Activated CD4-positive, alpha-beta memory T cell treated with anti-CD3 and anti-CD28 coated beads for 36 hours (primary cell): ENCODE data around the gene NADSYN1. TPM values are rescaled to one million over a fixed set of nuclear protein-coding genes. Genes with fewer than 3 reads are reported as not detected.

Experiments
- CTCF ChIA-PET: fragments of 350-600 bp; sonication (Branson Sonifier 250); formaldehyde crosslinking; loops from one replicate; lab custom pipeline; 2021; ENCODE audit warnings: antibody characterized with exemption, inconsistent platforms; lab: Charles Lee
- POLR2A ChIA-PET: fragments of 350-600 bp; sonication (Branson Sonifier 250); formaldehyde crosslinking; loops from one replicate; lab custom pipeline; 2021; ENCODE audit warnings: antibody characterized with exemption; lab: Charles Lee
- DNase-seq: peaks from one replicate; pipeline ENCODE4 v3.0.0-alpha.2; 2020
- H3K27ac Mint-ChIP-seq: one replicate; pipeline ENCODE4 v1.8.0; 2021; ENCODE audit warnings: mixed read lengths
- H3K27me3 Mint-ChIP-seq: one replicate; pipeline ENCODE4 v1.8.0; 2021; ENCODE audit warnings: mixed read lengths
- H3K36me3 Mint-ChIP-seq: one replicate; pipeline ENCODE4 v1.8.0; 2021; ENCODE audit warnings: mixed read lengths
- H3K4me1 Mint-ChIP-seq: one replicate; pipeline ENCODE4 v1.8.0; 2021; ENCODE audit warnings: low read depth, mixed read lengths
- H3K4me3 Mint-ChIP-seq: one replicate; pipeline ENCODE4 v1.8.0; 2021; ENCODE audit warnings: mild to moderate bottlenecking, mixed read lengths
- H3K9me3 Mint-ChIP-seq: one replicate; pipeline ENCODE4 v1.8.0; 2021; ENCODE audit warnings: mixed read lengths
- intact Hi-C: fragments of 100-400 bp; cut with micrococcal nuclease; formaldehyde crosslinking; loops from one replicate; pipeline ENCODE4 v1.15.1; 2023
- total RNA-seq, 2 experiments: library from RNA; stranded (reverse); gene quantifications; one replicate each; pipeline ENCODE4 v1.2.3, GENCODE V29; 2021

Gene NADSYN1
- total RNA-seq, 2 experiments from 2014 or later = 85.0 to 91.9 TPM

GRCh38 chr11:71491940-71492339, 38.9 kb downstream of the NADSYN1 start:
- no peak for DNase-seq
- POLR2A ChIA-PET = no interaction called here

GRCh38 chr11:71495286-71496230, 42.6 kb downstream of the NADSYN1 start:
- Mint-ChIP-seq H3K36me3 (peaks cover 71% of the 10 kb centered on the region), H3K27ac (no peak overlapping the region)

More at GRCh38 chr11:71491940-71492339, 38.9 kb downstream of the NADSYN1 start:
- Mint-ChIP-seq H3K36me3 (peaks cover 55% of the 10 kb centered on the region), H3K27ac (no peak overlapping the region), H3K9me3 (no peaks in the 10 kb centered on the region), H3K4me3 (no peak overlapping the region), H3K4me1 (peaks cover 25% of the 10 kb centered on the region), H3K27me3 (no peaks in the 10 kb centered on the region)
- intact Hi-C loops = no loop called here
- CTCF ChIA-PET = no interaction called here

GRCh38 chr11:71496421-71496820, 43.4 kb downstream of the NADSYN1 start:
- H3K36me3 Mint-ChIP-seq = peaks cover 69% of the 10 kb centered on the region
- H3K27ac Mint-ChIP-seq = no peak overlapping the region
- H3K4me3 Mint-ChIP-seq = no peak overlapping the region
- intact Hi-C loops = no loop called here
- no peaks in the 10 kb centered on the region for H3K4me1 Mint-ChIP-seq
- no peaks in the 10 kb centered on the region for H3K9me3 Mint-ChIP-seq
- no peak for DNase-seq
- ChIA-PET CTCF (no interaction called here), POLR2A (no interaction called here)
- no peaks in the 10 kb centered on the region for H3K27me3 Mint-ChIP-seq

More at GRCh38 chr11:71495286-71496230, 42.6 kb downstream of the NADSYN1 start:
- intact Hi-C loops = no loop called here
- no peak overlapping the region for H3K4me3 Mint-ChIP-seq
- H3K9me3 Mint-ChIP-seq = no peaks in the 10 kb centered on the region
- POLR2A ChIA-PET = no interaction called here
- CTCF ChIA-PET = no interaction called here
- H3K4me1 Mint-ChIP-seq = no peaks in the 10 kb centered on the region
- no peaks in the 10 kb centered on the region for H3K27me3 Mint-ChIP-seq
- DNase-seq = no peak

GRCh38 chr11:71498091-71498490, 45.1 kb downstream of the NADSYN1 start:
- no peak for DNase-seq
- peaks cover 64% of the 10 kb centered on the region for H3K36me3 Mint-ChIP-seq
- ChIA-PET CTCF (no interaction called here), POLR2A (no interaction called here)
- no peaks in the 10 kb centered on the region for H3K4me1 Mint-ChIP-seq
- H3K27ac Mint-ChIP-seq = no peak overlapping the region
- no peak overlapping the region for H3K4me3 Mint-ChIP-seq
- no peaks in the 10 kb centered on the region for H3K27me3 Mint-ChIP-seq
- intact Hi-C loops = no loop called here
- no peaks in the 10 kb centered on the region for H3K9me3 Mint-ChIP-seq

GRCh38 chr11:71499125-71499524, 46.1 kb downstream of the NADSYN1 start:
- DNase-seq = no peak
- no peak overlapping the region for H3K27ac Mint-ChIP-seq
- ChIA-PET POLR2A (interaction anchor here (1.4 kb wide), 1 partner anchor 10 kb away, joined by 3 read pairs; no protein-coding TSS in a partner anchor), CTCF (no interaction called here)
- H3K4me1 Mint-ChIP-seq = no peaks in the 10 kb centered on the region
- no peak overlapping the region for H3K4me3 Mint-ChIP-seq
- intact Hi-C loops = no loop called here
- H3K9me3 Mint-ChIP-seq = no peaks in the 10 kb centered on the region
- no peaks in the 10 kb centered on the region for H3K27me3 Mint-ChIP-seq
- peaks cover 69% of the 10 kb centered on the region for H3K36me3 Mint-ChIP-seq

- intact Hi-C loops = no loop called here
- POLR2A ChIA-PET = interaction anchor here (1.4 kb wide), 1 partner anchor 10 kb away, joined by 3 read pairs; no protein-coding TSS in a partner anchor
- no peaks in the 10 kb centered on the region for H3K9me3 Mint-ChIP-seq
- H3K4me1 Mint-ChIP-seq = no peaks in the 10 kb centered on the region
- no peak for DNase-seq
- no peak overlapping the region for H3K4me3 Mint-ChIP-seq
- peaks cover 66% of the 10 kb centered on the region for H3K36me3 Mint-ChIP-seq
- no peaks in the 10 kb centered on the region for H3K27me3 Mint-ChIP-seq
- CTCF ChIA-PET = no interaction called here
- H3K27ac Mint-ChIP-seq = no peak overlapping the region
Measured at GRCh38 chr11:71499546-71499945, 46.5 kb downstream of the NADSYN1 start.

GRCh38 chr11:71500601-71501021, 47.6 kb downstream of the NADSYN1 start:
- DNase-seq = no peak
- intact Hi-C loops = no loop called here
- Mint-ChIP-seq H3K4me1 (no peaks in the 10 kb centered on the region), H3K27ac (no peak overlapping the region), H3K4me3 (no peak overlapping the region), H3K9me3 (peaks cover 2% of the 10 kb centered on the region), H3K27me3 (no peaks in the 10 kb centered on the region), H3K36me3 (peaks cover 66% of the 10 kb centered on the region)
- ChIA-PET CTCF (no interaction called here), POLR2A (interaction anchor here (1.4 kb wide), 1 partner anchor 11 kb away, joined by 3 read pairs; no protein-coding TSS in a partner anchor)

GRCh38 chr11:71501071-71501985, 48.3 kb downstream of the NADSYN1 start:
- Mint-ChIP-seq H3K9me3 (peaks cover 9% of the 10 kb centered on the region), H3K4me1 (no peaks in the 10 kb centered on the region), H3K27me3 (no peaks in the 10 kb centered on the region), H3K4me3 (no peak overlapping the region), H3K27ac (no peak overlapping the region), H3K36me3 (peaks cover 71% of the 10 kb centered on the region)
- DNase-seq = no peak
- intact Hi-C loops = no loop called here
- ChIA-PET CTCF (no interaction called here), POLR2A (no interaction called here)

GRCh38 chr11:71502026-71502425, 49.0 kb downstream of the NADSYN1 start:
- Mint-ChIP-seq H3K4me3 (no peak overlapping the region), H3K36me3 (peaks cover 71% of the 10 kb centered on the region), H3K9me3 (peaks cover 16% of the 10 kb centered on the region), H3K4me1 (no peaks in the 10 kb centered on the region), H3K27ac (no peak overlapping the region), H3K27me3 (no peaks in the 10 kb centered on the region)
- POLR2A ChIA-PET = no interaction called here
- CTCF ChIA-PET = no interaction called here
- no peak for DNase-seq
- intact Hi-C loops = no loop called here

GRCh38 chr11:71502871-71503435, 50.0 kb downstream of the NADSYN1 start:
- no peaks in the 10 kb centered on the region for H3K4me1 Mint-ChIP-seq
- ChIA-PET CTCF (no interaction called here), POLR2A (no interaction called here)
- peaks cover 20% of the 10 kb centered on the region for H3K9me3 Mint-ChIP-seq
- no peak overlapping the region for H3K27ac Mint-ChIP-seq
- H3K4me3 Mint-ChIP-seq = no peak overlapping the region
- DNase-seq = no peak
- H3K27me3 Mint-ChIP-seq = no peaks in the 10 kb centered on the region
- intact Hi-C loops = no loop called here
- H3K36me3 Mint-ChIP-seq = peaks cover 67% of the 10 kb centered on the region

- intact Hi-C loops = no loop called here
- Mint-ChIP-seq H3K9me3 (peaks cover 36% of the 10 kb centered on the region), H3K27me3 (no peaks in the 10 kb centered on the region), H3K4me3 (no peak overlapping the region), H3K36me3 (peaks cover 57% of the 10 kb centered on the region), H3K4me1 (no peaks in the 10 kb centered on the region), H3K27ac (no peak overlapping the region)
- ChIA-PET POLR2A (no interaction called here), CTCF (no interaction called here)
- DNase-seq = no peak
Measured at GRCh38 chr11:71504531-71504930, 51.5 kb downstream of the NADSYN1 start.

- H3K27ac Mint-ChIP-seq = no peak overlapping the region
- H3K4me1 Mint-ChIP-seq = no peaks in the 10 kb centered on the region
- peaks cover 40% of the 10 kb centered on the region for H3K9me3 Mint-ChIP-seq
- H3K36me3 Mint-ChIP-seq = peaks cover 54% of the 10 kb centered on the region
- ChIA-PET CTCF (no interaction called here), POLR2A (no interaction called here)
- no peak overlapping the region for H3K4me3 Mint-ChIP-seq
- H3K27me3 Mint-ChIP-seq = no peaks in the 10 kb centered on the region
- intact Hi-C loops = no loop called here
- no peak for DNase-seq
Measured at GRCh38 chr11:71505001-71505400, 52.0 kb downstream of the NADSYN1 start.
